Epidermal melanocyte (primary cell): ENCODE results near the gene RUNDC3A.
"Not testable (repeated sequence)": the region's sequence is repeated elsewhere in the genome, so short reads cannot be mapped to it uniquely, and the experiment has no call there.

ENCODE experiments used
- DNase-seq: peaks from one replicate; pipeline ENCODE4 v3.0.0; 2011; ENCODE audit warnings: low spot score; ENCODE audit not compliant: insufficient read length

The RUNDC3A gene

GRCh38 chr17:44318077-44318892 is 9.9 kb downstream of the RUNDC3A start:
- DNase-seq: peak; percentile 6

DNA sequence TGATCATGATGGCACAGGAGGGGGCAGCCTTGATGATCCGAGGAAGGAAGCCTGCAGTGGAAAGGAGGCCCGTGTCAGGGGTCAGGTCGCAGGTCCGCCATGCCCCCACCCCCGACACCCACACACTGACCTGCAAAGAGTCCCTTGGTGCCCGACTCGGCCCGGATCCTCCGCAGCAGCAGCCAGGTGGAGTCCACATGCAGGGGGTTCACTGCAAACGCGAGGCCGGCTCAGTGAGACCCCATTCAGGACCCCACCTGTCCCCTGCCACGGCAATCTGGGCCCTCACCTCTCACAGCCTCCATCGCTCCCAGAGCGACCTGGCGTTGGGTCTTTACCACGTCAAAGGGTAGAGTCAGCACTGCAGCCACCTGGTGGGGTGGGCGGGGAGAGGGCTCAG is 11.7 kb downstream of the RUNDC3A start:
- DNase-seq: no peak

DNA sequence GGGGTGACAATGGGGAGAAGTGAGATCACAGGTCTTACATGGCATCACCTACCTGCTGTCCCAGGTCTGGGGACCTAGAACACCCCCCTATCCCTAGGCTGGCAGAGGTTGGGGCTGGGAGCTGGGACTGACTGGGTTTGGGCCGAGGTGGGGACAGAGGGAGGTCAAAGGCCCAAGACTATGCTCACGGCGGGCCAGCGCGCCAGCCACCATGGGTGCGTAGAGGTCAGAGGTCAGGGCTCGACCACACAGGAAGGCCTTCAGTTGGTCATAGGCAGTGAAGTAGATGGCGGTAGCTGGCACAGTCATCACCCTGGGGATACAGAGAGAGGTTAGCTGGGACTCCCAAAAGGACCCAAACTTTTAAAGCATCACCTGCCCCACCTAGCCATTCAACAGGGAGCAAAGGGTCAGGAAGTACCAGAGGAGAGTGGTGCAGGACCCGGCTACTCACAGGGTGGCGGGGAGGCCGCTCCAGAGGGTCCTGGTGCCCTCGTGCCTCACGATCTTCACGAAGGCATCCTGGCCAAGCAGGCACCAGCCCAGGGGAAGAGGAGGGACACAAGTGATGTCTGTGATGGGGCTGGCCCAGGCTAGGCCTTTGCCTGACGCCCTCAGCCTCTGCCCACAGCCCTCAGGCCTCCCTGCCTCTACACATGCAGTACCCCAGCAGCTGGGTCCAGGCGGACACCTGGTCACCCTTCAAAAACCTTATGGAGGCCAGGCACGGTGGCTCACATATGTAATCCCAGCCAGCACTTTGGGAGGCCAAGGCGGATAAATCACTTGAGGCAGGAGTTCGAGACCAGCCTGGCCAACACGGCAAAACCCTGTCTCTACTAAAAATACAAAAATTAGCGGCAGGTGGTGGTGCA is 13.1 kb downstream of the RUNDC3A start:
- no peak for DNase-seq

- no peak for DNase-seq
These were observed 14.0 kb downstream of the RUNDC3A start for GRCh38 chr17:44322236-44322895.

- no peak for DNase-seq
These were observed 15.1 kb downstream of the RUNDC3A start for GRCh38 chr17:44323359-44324091.

DNA sequence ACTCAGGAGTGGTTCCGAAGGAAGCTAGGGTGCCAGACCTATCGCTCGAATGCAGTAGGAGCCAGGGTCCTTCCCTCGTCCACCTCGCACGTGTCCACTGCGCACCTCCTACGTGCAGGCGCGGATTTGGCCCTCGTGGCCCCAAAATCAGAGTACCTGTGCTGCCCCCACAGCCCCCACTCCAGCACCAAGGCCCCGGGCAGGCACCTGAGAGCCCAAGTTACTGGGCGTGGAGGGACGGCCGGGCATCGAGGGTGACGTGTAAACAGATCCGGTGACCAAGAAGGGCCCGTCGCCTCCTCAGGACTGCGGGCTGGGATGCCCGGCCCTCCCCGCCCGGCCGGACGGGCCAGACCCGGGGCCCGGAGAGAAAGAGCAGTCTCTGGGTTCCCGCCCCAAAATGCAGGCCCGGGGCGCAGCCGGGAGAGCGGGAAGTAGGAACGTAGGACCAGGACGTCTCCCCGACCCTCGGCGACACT is 15.7 kb downstream of the RUNDC3A start:
- no peak for DNase-seq

GRCh38 chr17:44324571-44325275 is 16.3 kb downstream of the RUNDC3A start, which contains the start of gene SLC25A39:
Gene SLC25A39 (minus strand): TSS chr17:44324823. CDS start chr17:44323562, 1,261 bp downstream.
- DNase-seq: peak; percentile 53

DNA sequence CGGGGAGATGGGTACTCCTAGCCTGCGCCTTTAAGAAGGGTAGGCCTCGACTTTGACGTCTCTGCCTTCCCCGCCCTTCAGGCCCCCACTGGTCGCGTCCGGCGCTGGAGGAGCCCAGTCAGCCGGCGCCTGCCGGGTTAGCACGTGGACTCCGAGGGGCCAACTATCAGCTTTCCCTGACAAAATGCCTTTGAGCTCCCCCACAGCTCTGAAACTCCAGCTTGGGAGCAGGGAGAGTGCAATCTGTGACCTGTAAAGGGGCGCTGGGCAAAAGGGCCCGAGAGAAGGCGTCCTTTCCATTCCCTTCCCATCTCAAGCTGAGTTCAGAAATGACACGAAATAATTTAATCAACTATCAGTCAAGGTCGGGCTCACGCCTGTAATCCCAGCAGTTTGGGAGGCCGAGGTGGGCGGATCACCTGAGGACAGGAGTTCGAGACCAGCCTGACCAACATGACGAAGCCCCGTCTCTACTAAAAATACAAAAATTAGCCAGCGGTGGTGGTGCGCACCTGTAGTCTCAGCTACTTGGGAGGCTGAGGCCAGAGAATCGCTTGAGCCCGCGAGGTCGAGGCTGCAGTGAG is 18.6 kb downstream of the RUNDC3A start:
- DNase-seq: peak; percentile 96

DNA sequence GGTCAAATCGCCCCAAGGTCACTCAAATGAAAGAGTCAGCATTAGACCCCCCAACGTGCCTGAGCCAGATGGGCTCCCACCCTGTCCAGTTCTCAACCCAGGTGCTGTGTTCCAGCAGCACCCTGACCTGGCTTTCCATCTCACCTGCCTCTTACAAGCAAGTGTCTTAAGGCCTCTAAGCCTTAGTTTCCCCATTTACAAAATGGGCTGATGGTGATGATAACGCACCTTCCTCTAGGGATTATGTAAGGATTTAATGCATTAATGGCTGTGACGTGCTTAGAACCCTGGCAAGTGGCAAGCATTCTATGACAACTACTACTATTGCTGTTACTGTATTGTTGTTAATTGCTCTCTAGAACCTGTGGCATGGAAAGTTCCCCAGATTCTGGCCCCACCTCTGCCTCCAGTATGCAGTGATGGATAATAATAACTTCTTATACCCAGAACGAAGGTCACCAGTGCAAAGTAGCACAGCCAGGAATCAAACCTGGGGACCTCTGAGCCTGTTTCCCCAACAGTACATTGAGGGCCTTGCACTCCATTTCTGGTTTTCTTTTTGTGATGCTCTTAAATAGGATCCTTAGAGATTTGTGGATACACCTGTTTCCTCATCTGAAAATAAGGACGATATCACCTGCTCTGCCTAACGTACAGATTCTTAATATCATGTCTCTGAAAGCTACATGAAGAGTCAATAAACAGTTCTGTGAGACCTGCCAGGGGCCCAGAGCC is 19.5 kb downstream of the RUNDC3A start:
- DNase-seq: no peak

GRCh38 chr17:44329516-44329915 is 21.1 kb downstream of the RUNDC3A start:
- DNase-seq: not testable (repeated sequence)

DNA sequence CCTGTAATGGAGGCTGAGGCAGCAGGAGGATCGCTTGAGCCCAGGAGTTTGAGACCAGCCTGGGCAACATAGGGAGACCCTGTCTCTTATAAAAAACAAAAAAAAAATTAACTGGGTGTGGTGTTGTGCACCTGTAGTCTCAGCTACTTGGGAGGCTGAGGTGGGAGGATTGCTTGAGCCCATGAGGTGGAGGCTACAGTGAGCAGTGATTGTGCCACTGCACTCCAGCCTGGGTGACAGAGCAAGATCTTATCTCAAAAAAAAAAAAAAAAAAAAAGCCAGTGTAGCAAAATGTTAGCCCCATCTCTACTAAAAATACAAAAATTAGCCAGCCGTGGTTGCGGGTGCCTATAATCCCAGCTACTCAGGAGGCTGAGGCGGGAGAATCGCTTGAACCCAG is 21.9 kb downstream of the RUNDC3A start:
- not testable (repeated sequence) for DNase-seq

GRCh38 chr17:44331249-44331760 is 22.9 kb downstream of the RUNDC3A start:
- peak; percentile 77 for DNase-seq

- no peak for DNase-seq
These were observed 25.0 kb downstream of the RUNDC3A start for GRCh38 chr17:44333371-44333770.

GRCh38 chr17:44334315-44334714 is 25.9 kb downstream of the RUNDC3A start:
- DNase-seq: no peak

- no peak for DNase-seq
These were observed 26.3 kb downstream of the RUNDC3A start for GRCh38 chr17:44334727-44335126.

DNA sequence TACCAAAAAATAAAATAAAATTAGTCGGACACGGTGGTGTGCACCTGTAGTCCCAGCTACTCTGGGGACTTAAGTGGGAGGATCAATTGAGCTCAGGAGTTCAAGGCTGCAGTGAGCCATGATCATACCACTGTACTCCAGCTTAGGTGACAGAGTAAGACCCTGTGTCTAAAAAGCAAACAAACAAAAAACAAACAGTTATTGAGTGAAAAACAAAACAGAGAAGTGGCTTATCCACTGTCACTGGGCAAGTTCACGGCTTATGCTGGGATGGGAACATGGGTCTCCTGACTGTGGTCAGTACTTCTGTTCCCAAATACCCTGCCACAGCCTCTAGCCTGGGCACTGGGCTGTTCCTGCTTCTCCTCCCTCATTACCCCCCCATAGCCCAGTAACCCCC is 27.2 kb downstream of the RUNDC3A start:
- DNase-seq: no peak

DNA sequence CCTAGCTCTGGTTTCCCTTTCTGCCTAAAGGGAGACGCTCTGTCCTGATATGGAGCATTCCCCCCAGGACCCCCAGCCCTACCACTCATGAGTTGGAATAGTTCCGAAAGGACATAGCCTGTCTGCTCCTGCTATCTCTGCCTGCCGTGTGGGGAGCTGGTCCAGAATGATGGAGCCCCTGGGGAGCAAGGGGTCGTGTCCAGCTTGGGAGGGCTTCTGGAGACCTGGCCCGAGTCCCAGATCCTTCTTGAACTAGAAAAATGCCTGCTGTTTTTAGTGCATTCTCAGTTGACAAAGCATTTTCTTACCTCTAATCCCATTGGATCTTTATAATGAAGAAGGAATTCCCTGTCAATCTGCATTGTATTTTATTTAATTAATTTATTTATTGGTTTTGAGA is 27.6 kb downstream of the RUNDC3A start:
- DNase-seq: no peak

- DNase-seq: no peak
These were observed 30.3 kb downstream of the RUNDC3A start for GRCh38 chr17:44338702-44339101.

DNA sequence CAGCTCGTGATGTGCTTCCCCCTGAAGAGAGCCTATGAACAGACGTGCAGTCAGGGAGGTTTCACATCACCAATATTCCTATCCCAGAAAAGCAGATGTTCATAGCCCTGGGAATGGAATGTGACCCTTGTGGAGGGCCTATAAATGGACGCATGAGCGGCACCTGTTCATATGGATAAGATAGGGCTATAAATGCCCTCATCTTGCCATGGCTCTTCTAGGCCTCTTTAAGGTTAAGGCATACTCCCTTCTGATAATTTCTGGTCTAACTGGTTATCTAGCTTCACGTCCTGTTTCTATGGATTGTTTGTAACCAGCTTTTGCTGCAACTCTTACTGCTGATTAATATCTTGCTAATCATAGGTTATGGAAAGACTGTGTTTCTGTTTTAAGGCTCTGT is 32.2 kb downstream of the RUNDC3A start:
- DNase-seq: not testable (repeated sequence)
